Measurements from ENCODE around the gene DDX1.
"Not testable (repeated sequence)": the region's sequence is repeated elsewhere in the genome, so short reads cannot be mapped to it uniquely, and the experiment has no call there.

Gene DDX1

GRCh38 chr2:15614545-15615300 lies 23.1 kb downstream of the DDX1 start:
- no peak for DNase-seq (ENCODE audit: extremely low read depth in 1 of 2, low read depth in 1 of 2)

GRCh38 chr2:15615301-15615920 lies 23.7 kb downstream of the DDX1 start:
- no peak for DNase-seq (ENCODE audit: extremely low read depth in 1 of 2, low read depth in 1 of 2)

GRCh38 chr2:15616429-15616828 lies 24.8 kb downstream of the DDX1 start:
- DNase-seq (ENCODE audit: extremely low read depth in 1 of 2, low read depth in 1 of 2): no peak

- DNase-seq (ENCODE audit: extremely low read depth in 1 of 2, low read depth in 1 of 2): no peak
Measured at GRCh38 chr2:15616850-15617777, 25.4 kb downstream of the DDX1 start.

- no peak for DNase-seq (ENCODE audit: extremely low read depth in 1 of 2, low read depth in 1 of 2)
Measured at GRCh38 chr2:15617778-15618448, 26.2 kb downstream of the DDX1 start.

- no peak for DNase-seq (ENCODE audit: extremely low read depth in 1 of 2, low read depth in 1 of 2)
Measured at GRCh38 chr2:15618449-15618855, 26.8 kb downstream of the DDX1 start.

- DNase-seq (ENCODE audit: extremely low read depth in 1 of 2, low read depth in 1 of 2): no peak
Measured at GRCh38 chr2:15619076-15619475, 27.4 kb downstream of the DDX1 start.

- no peak for DNase-seq (ENCODE audit: extremely low read depth in 1 of 2, low read depth in 1 of 2)
Measured at GRCh38 chr2:15619510-15619909, 27.8 kb downstream of the DDX1 start.

GRCh38 chr2:15619938-15620337 lies 28.3 kb downstream of the DDX1 start:
- no peak for DNase-seq (ENCODE audit: extremely low read depth in 1 of 2, low read depth in 1 of 2)

- DNase-seq (ENCODE audit: extremely low read depth in 1 of 2, low read depth in 1 of 2): no peak
Measured at GRCh38 chr2:15620340-15620739, 28.7 kb downstream of the DDX1 start.

GRCh38 chr2:15620857-15621471 lies 29.3 kb downstream of the DDX1 start:
- no peak for DNase-seq (ENCODE audit: extremely low read depth in 1 of 2, low read depth in 1 of 2)

- not testable (repeated sequence) for DNase-seq (ENCODE audit: extremely low read depth in 1 of 2, low read depth in 1 of 2)
Measured at GRCh38 chr2:15621472-15621870, 29.8 kb downstream of the DDX1 start.

- no peak for DNase-seq (ENCODE audit: extremely low read depth in 1 of 2, low read depth in 1 of 2)
Measured at GRCh38 chr2:15622214-15622613, 30.5 kb downstream of the DDX1 start.

GRCh38 chr2:15622614-15623480 lies 31.2 kb downstream of the DDX1 start:
- no peak for DNase-seq (ENCODE audit: extremely low read depth in 1 of 2, low read depth in 1 of 2)

GRCh38 chr2:15623481-15623796 lies 31.8 kb downstream of the DDX1 start:
- no peak for DNase-seq (ENCODE audit: extremely low read depth in 1 of 2, low read depth in 1 of 2)

- no peak for DNase-seq (ENCODE audit: extremely low read depth in 1 of 2, low read depth in 1 of 2)
Measured at GRCh38 chr2:15623898-15624541, 32.4 kb downstream of the DDX1 start.

- DNase-seq (ENCODE audit: extremely low read depth in 1 of 2, low read depth in 1 of 2): no peak
Measured at GRCh38 chr2:15624903-15625302, 33.2 kb downstream of the DDX1 start.

- no peak for DNase-seq (ENCODE audit: extremely low read depth in 1 of 2, low read depth in 1 of 2)
Measured at GRCh38 chr2:15625344-15626036, 33.8 kb downstream of the DDX1 start.

GRCh38 chr2:15626126-15626525 lies 34.5 kb downstream of the DDX1 start:
- DNase-seq (ENCODE audit: extremely low read depth in 1 of 2, low read depth in 1 of 2): no peak
